ENCODE measurements around the gene SLC16A1. TPM values are rescaled to one million over a fixed set of nuclear protein-coding genes. Genes with fewer than 3 reads are reported as not detected.
A peak's percentile ranks its signal among the peaks of the same experiment; 100 is the strongest.
"Not testable (repeated sequence)": the region's sequence is repeated elsewhere in the genome, so short reads cannot be mapped to it uniquely, and the experiment has no call there.

The SLC16A1 gene, protein sequence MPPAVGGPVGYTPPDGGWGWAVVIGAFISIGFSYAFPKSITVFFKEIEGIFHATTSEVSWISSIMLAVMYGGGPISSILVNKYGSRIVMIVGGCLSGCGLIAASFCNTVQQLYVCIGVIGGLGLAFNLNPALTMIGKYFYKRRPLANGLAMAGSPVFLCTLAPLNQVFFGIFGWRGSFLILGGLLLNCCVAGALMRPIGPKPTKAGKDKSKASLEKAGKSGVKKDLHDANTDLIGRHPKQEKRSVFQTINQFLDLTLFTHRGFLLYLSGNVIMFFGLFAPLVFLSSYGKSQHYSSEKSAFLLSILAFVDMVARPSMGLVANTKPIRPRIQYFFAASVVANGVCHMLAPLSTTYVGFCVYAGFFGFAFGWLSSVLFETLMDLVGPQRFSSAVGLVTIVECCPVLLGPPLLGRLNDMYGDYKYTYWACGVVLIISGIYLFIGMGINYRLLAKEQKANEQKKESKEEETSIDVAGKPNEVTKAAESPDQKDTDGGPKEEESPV
- 73.6 and 74.7 TPM in 2 replicates for total RNA-seq (2014; rRNA removed; shearing (Covaris generic))
- 40.8 and 43.7 TPM in 2 replicates for polyA plus RNA-seq (2015; cell fraction: cytosol; rRNA removed)
- 18.4 and 22.2 TPM in 2 replicates for polyA plus RNA-seq (2015; cell fraction: nucleus; rRNA removed)

DNA sequence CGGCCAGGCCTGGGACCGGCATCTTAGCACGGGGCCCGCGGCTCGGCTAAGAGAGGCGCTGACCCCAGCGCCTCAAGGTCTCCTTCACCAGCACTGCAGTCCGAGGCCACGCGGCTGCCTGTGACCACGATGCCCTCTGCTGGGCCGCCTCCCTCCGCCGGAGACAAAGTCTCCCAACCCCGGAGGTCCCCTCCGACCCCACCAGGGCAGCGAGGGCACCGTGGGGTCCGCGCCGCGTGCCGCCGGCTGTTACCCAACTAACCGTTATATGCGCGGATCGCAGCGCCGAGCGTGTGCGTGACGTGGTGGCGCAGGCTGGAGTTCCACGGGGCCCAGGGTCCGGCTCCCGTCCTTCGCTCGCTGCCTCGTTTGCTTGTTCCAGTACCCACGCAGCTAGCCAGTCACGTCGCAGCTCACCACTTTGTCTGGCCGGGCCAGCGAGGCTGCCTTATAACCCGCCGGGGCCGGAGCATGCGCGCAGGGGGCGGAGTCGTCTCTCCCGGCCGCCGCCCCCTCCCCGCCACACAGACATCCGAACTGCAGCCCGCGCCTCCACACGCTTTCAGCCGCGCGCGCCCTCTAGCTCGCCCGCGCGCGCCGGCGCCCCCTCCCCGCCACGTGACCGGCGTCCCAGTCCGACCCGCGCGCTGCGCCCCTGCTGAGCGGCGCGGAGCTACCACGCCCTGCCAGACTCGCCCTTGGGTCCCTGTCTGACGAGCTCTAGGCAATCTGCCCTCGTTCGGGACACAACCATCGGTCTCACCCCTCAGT is at the start of gene SLC16A1:
Gene SLC16A1 (minus strand): TSS at position 424 of the 771 bp plus-strand sequence. CDS start 26,888 bp downstream, outside the sequence.
- DNase-seq (ENCODE audit: low read depth, low spot score) = peak; percentile 91
- in situ Hi-C loops (cut with HindIII; ENCODE audit: low pct_unique_long_range_greater_than_20kb, low sequenced_read_pairs) = no loop called here

GRCh38 chr1:113003751-113004690 is 48.0 kb upstream of the SLC16A1 start:
- in situ Hi-C loops (cut with HindIII; ENCODE audit: low pct_unique_long_range_greater_than_20kb, low sequenced_read_pairs) = no loop called here
- DNase-seq (ENCODE audit: low read depth, low spot score) = no peak

DNA sequence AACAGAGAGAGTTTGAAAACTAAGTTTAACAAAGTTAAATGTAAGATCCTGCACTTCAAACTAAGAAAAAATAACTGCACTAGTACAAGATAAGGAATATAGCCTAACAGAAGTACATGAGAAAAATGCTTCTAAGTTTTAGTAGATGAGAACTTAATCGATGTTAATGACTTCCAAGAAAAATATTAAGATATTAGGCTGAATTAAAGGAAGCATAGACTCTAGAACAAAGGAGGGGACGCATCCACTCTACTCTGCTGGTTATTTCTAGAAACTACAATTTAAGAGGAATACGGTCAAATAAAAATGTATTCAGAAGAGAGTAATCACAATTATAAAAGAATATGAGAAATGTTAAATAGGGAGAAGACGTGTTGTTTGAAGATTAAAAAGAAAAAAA is 46.3 kb upstream of the SLC16A1 start:
- DNase-seq (ENCODE audit: low read depth, low spot score) = no peak
- in situ Hi-C loops (cut with HindIII; ENCODE audit: low pct_unique_long_range_greater_than_20kb, low sequenced_read_pairs) = no loop called here

DNA sequence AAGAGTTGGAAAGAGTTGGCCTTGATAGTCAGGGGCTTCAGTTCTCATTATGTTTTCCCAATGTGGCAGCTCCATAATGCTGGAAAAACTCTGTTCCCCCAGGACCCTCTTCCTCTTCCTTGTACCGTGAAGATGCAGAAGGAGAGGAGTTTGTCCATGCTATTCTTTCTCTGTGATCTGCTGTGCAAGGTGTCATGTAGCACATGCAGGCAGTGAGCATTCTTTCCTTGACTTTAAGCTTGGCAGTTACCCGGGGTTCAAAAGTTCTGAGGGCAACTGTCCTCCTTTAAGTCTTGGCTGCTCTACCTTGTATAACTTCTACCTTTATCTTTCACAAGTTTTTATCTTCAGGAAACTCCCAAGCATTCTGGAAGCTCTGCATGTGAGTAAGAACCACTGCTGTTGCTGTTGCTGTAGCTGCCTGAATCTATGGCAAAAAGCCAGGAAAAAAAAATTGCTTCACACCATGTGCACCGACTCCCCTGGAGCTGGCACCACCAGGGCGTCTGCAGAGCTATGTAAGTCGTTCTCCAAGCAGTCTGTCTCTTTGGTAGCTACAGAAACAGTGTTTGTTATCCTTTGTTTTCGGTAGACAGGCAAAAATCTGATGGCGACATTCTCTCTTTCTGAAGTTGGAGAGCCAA is 42.7 kb upstream of the SLC16A1 start:
- DNase-seq (ENCODE audit: low read depth, low spot score) = peak; percentile 11
- in situ Hi-C loops (cut with HindIII; ENCODE audit: low pct_unique_long_range_greater_than_20kb, low sequenced_read_pairs) = no loop called here

GRCh38 chr1:112997781-112998180 is 41.8 kb upstream of the SLC16A1 start:
- in situ Hi-C loops (cut with HindIII; ENCODE audit: low pct_unique_long_range_greater_than_20kb, low sequenced_read_pairs) = no loop called here
- no peak for DNase-seq (ENCODE audit: low read depth, low spot score)

DNA sequence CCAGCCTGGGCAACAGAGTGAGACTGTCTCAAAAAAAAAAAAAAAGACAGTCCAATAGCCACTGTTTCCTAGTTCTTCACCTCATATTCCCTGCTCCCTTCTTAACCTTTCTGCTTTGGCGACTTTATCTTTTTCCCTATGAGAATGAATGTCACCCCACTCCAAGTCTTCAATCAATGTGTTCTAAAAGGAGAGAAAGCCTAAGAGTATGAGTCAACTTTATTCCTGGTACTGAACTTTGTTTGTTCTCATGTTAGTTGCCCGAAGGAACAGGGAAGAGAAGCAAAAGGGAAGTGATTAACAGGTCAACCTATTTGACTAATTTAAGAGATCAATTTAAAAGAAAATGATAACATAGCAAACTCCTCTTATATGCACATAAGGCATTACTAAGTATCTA is 39.9 kb upstream of the SLC16A1 start:
- in situ Hi-C loops (cut with HindIII; ENCODE audit: low pct_unique_long_range_greater_than_20kb, low sequenced_read_pairs) = no loop called here

DNA sequence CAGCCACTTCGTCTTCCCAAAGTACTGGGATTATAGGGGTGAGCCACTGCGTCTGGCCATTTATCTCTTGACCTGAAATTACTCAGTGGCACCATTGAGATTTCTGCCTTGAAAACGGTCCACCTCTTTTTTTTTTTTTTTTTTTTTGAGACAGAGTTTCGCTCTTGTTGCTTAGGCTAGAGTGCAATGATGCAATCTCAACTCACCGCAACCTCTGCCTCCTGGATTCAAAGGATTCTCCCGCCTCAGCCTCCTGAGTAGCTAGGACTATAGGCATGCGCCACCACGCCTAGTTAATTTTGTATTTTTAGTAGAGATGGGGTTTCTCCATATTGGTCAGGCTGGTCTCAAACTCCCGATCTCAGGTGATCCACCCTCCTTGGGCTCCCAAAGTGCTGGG is 39.0 kb upstream of the SLC16A1 start:
- in situ Hi-C loops (cut with HindIII; ENCODE audit: low pct_unique_long_range_greater_than_20kb, low sequenced_read_pairs); DNase-seq (ENCODE audit: low read depth, low spot score): not testable (repeated sequence)

More for the DNA sequence above, 39.9 kb upstream of the SLC16A1 start:
- DNase-seq (ENCODE audit: low read depth, low spot score) = peak; percentile 11

GRCh38 chr1:112992780-112993179 is 36.8 kb upstream of the SLC16A1 start:
- in situ Hi-C loops (cut with HindIII; ENCODE audit: low pct_unique_long_range_greater_than_20kb, low sequenced_read_pairs) = no loop called here
- no peak for DNase-seq (ENCODE audit: low read depth, low spot score)

DNA sequence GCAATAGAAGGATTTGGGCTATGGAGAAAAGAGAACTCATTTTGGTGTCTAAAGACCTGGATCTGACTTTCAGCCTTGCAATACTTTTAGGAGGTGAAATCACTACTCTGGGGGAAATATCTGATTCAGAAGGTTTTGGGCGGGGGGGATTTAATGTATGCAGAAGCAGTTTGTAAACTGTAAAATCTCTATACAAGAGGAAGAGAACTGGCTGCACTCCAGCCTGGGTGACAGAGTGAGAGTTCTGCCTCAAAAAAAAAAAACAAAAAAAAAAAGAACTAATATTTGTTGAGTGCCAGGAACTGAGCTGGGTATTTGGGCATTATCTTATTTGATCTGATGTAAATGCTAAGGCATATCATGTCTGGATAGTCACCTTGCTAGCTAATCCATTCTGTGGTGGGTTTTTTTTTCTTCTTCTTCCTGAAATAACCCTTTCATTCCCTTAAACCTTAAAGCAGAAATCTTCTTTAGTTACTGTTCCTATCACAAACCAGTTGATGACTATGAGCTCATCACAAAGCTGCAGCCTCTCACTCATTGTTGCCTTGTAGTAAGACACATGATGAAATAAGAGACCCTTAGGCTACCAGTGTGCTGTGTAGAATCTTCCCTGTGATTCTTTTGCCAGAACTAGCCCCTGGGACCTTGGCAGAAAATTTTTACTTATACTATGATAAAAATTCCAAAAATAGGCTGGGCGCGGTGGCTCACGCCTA is 35.6 kb upstream of the SLC16A1 start:
- peak; percentile 22 for DNase-seq (ENCODE audit: low read depth, low spot score)
- in situ Hi-C loops (cut with HindIII; ENCODE audit: low pct_unique_long_range_greater_than_20kb, low sequenced_read_pairs) = no loop called here

DNA sequence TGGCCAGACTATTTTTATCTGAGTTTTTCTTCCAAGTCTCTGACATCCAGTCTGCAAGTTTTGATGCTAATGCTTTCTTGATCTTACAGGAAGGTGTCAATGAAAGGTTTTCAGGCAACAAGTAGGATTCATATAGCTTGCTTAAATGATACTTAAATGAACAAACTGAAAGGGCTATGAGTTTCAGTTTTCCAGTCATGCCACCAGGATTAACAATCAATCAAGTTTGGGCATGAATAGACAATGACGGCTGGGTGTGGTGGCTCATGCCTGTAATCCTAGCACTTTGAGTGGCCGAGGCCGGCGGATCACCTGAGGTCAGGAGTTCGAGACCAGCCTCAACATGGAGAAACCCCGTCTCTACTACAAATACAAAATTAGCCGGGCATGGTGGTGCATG is 34.3 kb upstream of the SLC16A1 start:
- DNase-seq (ENCODE audit: low read depth, low spot score) = no peak
- in situ Hi-C loops (cut with HindIII; ENCODE audit: low pct_unique_long_range_greater_than_20kb, low sequenced_read_pairs) = no loop called here

DNA sequence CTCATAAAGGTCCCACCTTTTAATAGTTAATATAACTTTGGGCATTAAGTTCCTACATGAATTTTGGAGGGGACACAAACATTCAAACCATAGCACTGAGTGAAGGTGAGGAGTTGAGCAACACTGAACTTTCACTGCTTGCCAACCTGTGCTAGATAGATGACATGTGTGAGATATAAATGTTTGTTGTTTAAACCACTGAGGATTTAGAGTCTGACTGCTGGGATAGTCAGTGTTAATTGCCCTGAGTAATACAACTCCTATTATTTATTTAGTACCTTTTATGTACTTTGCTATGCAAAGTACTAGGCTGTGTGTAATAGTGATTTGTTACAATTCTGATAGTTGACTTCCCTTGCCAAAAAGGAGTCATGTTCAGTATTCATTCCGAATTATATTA is 32.4 kb upstream of the SLC16A1 start:
- DNase-seq (ENCODE audit: low read depth, low spot score) = no peak
- in situ Hi-C loops (cut with HindIII; ENCODE audit: low pct_unique_long_range_greater_than_20kb, low sequenced_read_pairs) = no loop called here

DNA sequence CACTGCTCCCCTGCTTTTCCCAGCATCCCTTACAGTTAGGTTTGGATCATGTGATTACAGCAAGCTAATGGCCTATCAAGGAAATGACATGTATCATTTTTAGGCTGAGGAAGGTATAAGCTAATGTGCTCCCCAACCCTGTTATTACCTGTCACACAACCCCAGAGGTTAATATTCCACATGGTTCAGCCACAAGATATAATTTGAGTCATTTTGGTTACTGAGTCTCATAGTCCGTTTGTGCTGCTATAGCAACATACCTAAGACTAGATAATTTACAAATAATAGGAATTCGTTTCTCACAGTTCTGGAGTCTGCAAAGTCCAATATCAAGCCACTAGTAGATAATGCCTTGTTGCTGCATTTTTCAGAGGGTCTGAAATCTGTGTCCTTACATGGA is 29.1 kb upstream of the SLC16A1 start:
- in situ Hi-C loops (cut with HindIII; ENCODE audit: low pct_unique_long_range_greater_than_20kb, low sequenced_read_pairs) = no loop called here
- DNase-seq (ENCODE audit: low read depth, low spot score) = no peak

GRCh38 chr1:112983537-112984131 is 27.6 kb upstream of the SLC16A1 start:
- in situ Hi-C loops (cut with HindIII; ENCODE audit: low pct_unique_long_range_greater_than_20kb, low sequenced_read_pairs) = no loop called here
- no peak for DNase-seq (ENCODE audit: low read depth, low spot score)

DNA sequence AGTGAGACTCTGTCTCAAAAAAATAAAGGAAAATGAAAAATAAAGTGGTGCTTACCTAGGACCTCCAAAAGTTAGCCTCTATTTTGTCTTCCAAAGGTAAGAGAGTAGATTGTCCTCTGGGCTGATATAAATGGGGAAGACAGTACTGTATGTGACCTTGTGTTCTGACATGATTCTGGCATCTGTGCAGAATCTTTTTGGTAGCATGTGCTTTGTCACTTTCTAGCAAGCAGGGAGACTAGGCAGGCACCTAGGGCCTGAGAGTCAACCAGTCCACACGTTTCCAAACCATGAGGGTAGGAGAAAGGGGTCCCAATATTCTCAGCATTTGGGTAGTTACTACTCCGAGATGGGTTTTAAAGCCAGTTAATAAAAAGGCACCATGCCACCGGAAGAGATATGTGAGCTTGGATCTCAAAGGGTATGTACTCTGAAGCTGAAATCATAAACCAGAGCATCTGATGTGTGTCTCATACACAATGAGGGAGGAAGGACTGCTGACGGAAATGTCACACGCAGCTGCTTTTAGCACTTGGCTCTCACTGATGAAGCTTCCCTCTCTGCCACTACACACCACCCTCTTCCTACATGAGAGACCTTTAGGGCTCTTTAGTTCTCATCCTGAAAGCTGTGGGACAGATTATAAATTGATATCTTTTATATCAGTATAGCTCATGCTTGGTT is 27.0 kb upstream of the SLC16A1 start:
- DNase-seq (ENCODE audit: low read depth, low spot score) = no peak
- in situ Hi-C loops (cut with HindIII; ENCODE audit: low pct_unique_long_range_greater_than_20kb, low sequenced_read_pairs) = no loop called here

DNA sequence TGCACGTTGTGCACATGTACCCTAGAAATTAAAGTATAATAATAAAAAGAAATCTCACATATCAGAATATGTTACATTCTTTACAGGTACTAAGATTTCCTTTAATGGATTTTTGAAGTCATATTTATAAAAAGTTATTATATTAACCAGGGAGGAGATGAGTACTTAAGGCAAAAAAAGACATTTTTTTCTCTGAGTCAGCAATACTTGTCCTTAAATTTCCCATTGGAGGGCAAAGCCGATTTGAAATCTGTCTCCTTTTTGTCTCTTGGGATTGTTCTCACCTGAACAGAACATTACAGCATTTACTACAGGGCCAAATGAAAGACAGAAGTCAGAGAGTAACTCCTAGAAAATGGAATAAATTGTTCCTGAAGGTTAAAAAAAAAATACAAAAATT is 26.3 kb upstream of the SLC16A1 start:
- DNase-seq (ENCODE audit: low read depth, low spot score) = no peak
- in situ Hi-C loops (cut with HindIII; ENCODE audit: low pct_unique_long_range_greater_than_20kb, low sequenced_read_pairs) = no loop called here

Data from SK-MEL-5 (cell line).